HepG2 (cell line): Measurements from ENCODE around the gene MED25. TPM values are rescaled to one million over a fixed set of nuclear protein-coding genes. Genes with fewer than 3 reads are reported as not detected.
"Not testable (repeated sequence)": the region's sequence is repeated elsewhere in the genome, so short reads cannot be mapped to it uniquely, and the experiment has no call there.

ENCODE experiments used
- ATAC-seq: fragments of 200-7000 bp; cut with Tn5 transposase; 3 replicates; pipeline ENCODE4 v1.9.1; 2020; ENCODE audit warnings: mild to moderate bottlenecking, moderate library complexity
- BruUV-seq: library from RNA; stranded (reverse); fragments of 400-500 nt; replicated peaks from 2 replicates; lab custom pipeline; 2021; lab: Mats Ljungman, UMichigan
- CTCF ChIA-PET: fragments of 300-600 bp; formaldehyde crosslinking; extraction: SDS; loops from one replicate; lab custom pipeline; 2021; ENCODE audit warnings: low total read pairs, inconsistent platforms, low intra/inter-chr PET ratio; lab: Yijun Ruan, JAX
- POLR2A ChIA-PET: fragments of 350-600 bp; sonication (Branson Sonifier 250); formaldehyde crosslinking; loops from one replicate; lab custom pipeline; 2020; ENCODE audit warnings: antibody characterized with exemption, inconsistent platforms; lab: Yijun Ruan, JAX
- DNase-seq: peaks from one replicate; pipeline ENCODE4 v3.0.0-alpha.2; 2015; ENCODE audit warnings: low spot score
- FAIRE-seq: peaks from 3 replicates; lab custom pipeline; 2011; peaks lifted over from hg19 to GRCh38; lab: Jason Lieb, UNC
- H2AFZ ChIP-seq: one replicate; pipeline ENCODE4 v1.6.1; 2011; ENCODE audit warnings: low read length, inconsistent platforms
- H3K27ac ChIP-seq: fragments of 300-600 bp; 3 replicates; pipeline ENCODE4 v1.8.0; 2011; ENCODE audit warnings: mixed run types, mild to moderate bottlenecking, mixed read lengths, low read length, inconsistent platforms; ENCODE audit not compliant: insufficient read depth; ENCODE audit errors: extremely low read length
- H3K27me3 ChIP-seq, 2 experiments: fragments of 200-600 bp in 1 of 2; 2 replicates in 1 of 2; 3 replicates in 1 of 2; pipeline versions ENCODE4 v1.6.0 to v1.8.0; 2011; ENCODE audit warnings: low read length in 2 of 2, mild to moderate bottlenecking in 2 of 2, moderate library complexity in 2 of 2, inconsistent platforms in 1 of 2; ENCODE audit not compliant: insufficient read depth in 2 of 2, control insufficient read depth in 1 of 2
- H3K36me3 ChIP-seq, 2 experiments: fragments of 200-600 bp in 1 of 2; replicated peaks in 1 of 2; 2 replicates in 1 of 2; 3 replicates in 1 of 2; pipeline versions ENCODE4 v1.5.1 to v1.8.0; 2011; ENCODE audit warnings: low read length in 2 of 2, inconsistent platforms in 1 of 2; ENCODE audit not compliant: insufficient read depth in 2 of 2, control insufficient read depth in 1 of 2
- H3K4me1 ChIP-seq: 2 replicates; pipeline ENCODE4 v1.5.1; 2012; ENCODE audit warnings: low read length, inconsistent platforms; ENCODE audit not compliant: insufficient read depth
- H3K4me2 ChIP-seq: 2 replicates; pipeline ENCODE4 v1.6.0; 2011; ENCODE audit warnings: low read depth, low read length, inconsistent platforms
- H3K4me3 ChIP-seq, 3 experiments: fragments of 200-600 bp in 1 of 3; sonication (generic), shearing (Covaris generic) in 1 of 3; replicated peaks in 1 of 3; 2 replicates each; pipeline ENCODE4 v1.5.1; 2011 to 2016; ENCODE audit warnings: low read length in 3 of 3, inconsistent platforms in 2 of 3, low read depth in 2 of 3, mild to moderate bottlenecking in 2 of 3, control low read depth in 1 of 3, mixed read lengths in 1 of 3; ENCODE audit not compliant: insufficient read depth in 1 of 3
- H3K79me2 ChIP-seq: one replicate; pipeline ENCODE4 v1.6.1; 2011; ENCODE audit warnings: low read length, inconsistent platforms; ENCODE audit not compliant: insufficient read depth
- H3K9ac ChIP-seq: 2 replicates; pipeline ENCODE4 v1.6.0; 2011; ENCODE audit warnings: mild to moderate bottlenecking, low read depth, low read length, inconsistent platforms; ENCODE audit not compliant: insufficient read depth
- H3K9me3 ChIP-seq: 2 replicates; pipeline ENCODE4 v1.5.1; 2012; ENCODE audit warnings: mild to moderate bottlenecking, low read length
- H4K20me1 ChIP-seq: 2 replicates; pipeline ENCODE4 v1.6.0; 2011; ENCODE audit warnings: inconsistent platforms, mild to moderate bottlenecking, low read length, moderate library complexity; ENCODE audit not compliant: insufficient read depth
- RBM39 ChIP-seq: fragments of 200-400 bp; formaldehyde crosslinking; IDR thresholded peaks from one replicate; pipeline ENCODE4 v1.6.1; 2018; ENCODE audit warnings: antibody characterized with exemption, mild to moderate bottlenecking, low read depth, low read length; ENCODE audit not compliant: poor library complexity, severe bottlenecking
- SIN3A ChIP-seq: IDR thresholded peaks from 2 replicates; pipeline ENCODE4 v1.6.1; 2011; ENCODE audit warnings: low read depth, mild to moderate bottlenecking, control low read depth, low read length, borderline replicate concordance
- ZKSCAN5 ChIP-seq: sonication (generic); formaldehyde crosslinking; IDR thresholded peaks from 2 replicates; pipeline ENCODE4 v1.5.1; 2020; ENCODE audit warnings: mild to moderate bottlenecking, missing genetic modification reagents
- ZNF496 ChIP-seq: sonication (generic); formaldehyde crosslinking; IDR thresholded peaks from 2 replicates; pipeline ENCODE4 v1.8.1; 2023; ENCODE audit warnings: mild to moderate bottlenecking, moderate library complexity, missing genetic modification reagents; ENCODE audit not compliant: insufficient replicate concordance
- WGBS: methylation state at CpG from one replicate; pipeline ENCODE4 v1.1.6; 2017; ENCODE audit warnings: low lambda C conversion rate; 5-methylcytosine and 5-hydroxymethylcytosine counted together
- in situ Hi-C: cut with HindIII; loops from 2 replicates; pipeline ENCODE4 v1.10.0; 2017; ENCODE audit warnings: low pct_unique_long_range_greater_than_20kb; ENCODE audit not compliant: extremely low pct_ligation_motif_present
- intact Hi-C: fragments of 100-400 bp; cut with micrococcal nuclease; formaldehyde crosslinking; loops from one replicate; pipeline ENCODE4 v1.10.0; 2022; ENCODE audit not compliant: unreplicated experiment
- polyA plus RNA-seq, 8 experiments: library from polyadenylated mRNA; depleted of rRNA in 3 of 8; stranded (reverse) in 7 of 8; unstranded in 1 of 8; fragments of >200 nt; fragmentation: Illumina TruSeq in 4 of 8; extraction: Trizol in 4 of 8; gene quantifications; 2 replicates each; pipeline versions ENCODE4 v1.2.1 to v1.2.3, GENCODE V29; 2011 to 2016; ENCODE audit warnings: low read depth in 4 of 8, missing spikeins in 1 of 8, mixed read lengths in 1 of 8; ENCODE audit not compliant: insufficient read depth in 1 of 8
- total RNA-seq, 5 experiments: library from RNA; depleted of rRNA; stranded (reverse); fragments of >200 nt; fragmentation: Illumina TruSeq; extraction: Trizol; gene quantifications; 2 replicates each; pipeline ENCODE4 v1.2.3, GENCODE V29; 2016; ENCODE audit warnings: low read depth in 1 of 5
- TF ChIP-seq, protein P1 (sequence below): sonication (generic); formaldehyde crosslinking; IDR thresholded peaks from 2 replicates; pipeline ENCODE4 v1.4.0; 2020; ENCODE audit warnings: mild to moderate bottlenecking, missing genetic modification reagents

MED25 gene
- total and polyA plus RNA-seq, 2 of the 13 experiments (the other 11 are each of a cell fraction or from before 2014, with no cell fraction given), result 11.1 to 15.1 TPM

DNA sequence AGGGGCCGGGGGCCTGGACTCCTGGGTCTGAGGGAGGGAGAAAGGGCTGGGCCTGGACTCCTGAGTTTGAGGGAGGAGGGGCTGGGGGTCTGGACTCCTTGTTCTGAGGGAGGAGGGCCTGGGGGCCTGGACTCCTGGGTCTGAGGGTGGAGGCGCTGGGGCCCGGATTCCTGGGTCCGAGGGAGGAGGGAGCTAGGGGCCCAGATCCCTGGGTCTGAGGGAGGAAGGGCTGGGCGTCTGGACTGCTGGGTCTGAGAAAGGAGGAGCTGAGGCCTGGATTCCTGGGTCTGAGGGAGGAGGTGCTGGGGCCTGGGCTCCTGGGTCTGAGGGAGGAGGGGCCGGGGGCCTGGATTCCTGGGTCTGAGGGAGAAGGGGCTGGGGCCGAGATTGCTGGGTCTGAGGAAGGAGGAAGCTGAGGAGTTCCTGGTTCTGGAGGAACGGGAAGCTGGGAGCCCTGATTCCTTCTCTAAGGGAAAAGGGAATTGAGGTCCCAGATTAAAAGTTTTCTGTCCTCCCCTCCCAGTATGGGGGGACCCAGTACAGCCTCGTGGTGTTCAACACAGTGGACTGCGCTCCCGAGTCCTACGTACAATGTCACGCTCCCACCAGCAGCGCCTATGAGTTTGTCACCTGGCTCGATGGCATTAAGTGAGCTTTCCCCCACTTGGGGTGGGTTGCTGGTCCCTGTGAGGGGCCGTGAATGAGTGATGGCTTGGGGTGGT is 721 bp downstream of the MED25 start (continued):
- TF ChIP-seq ZKSCAN5 (0 out of 2 replicates have a peak, but pooled peaks have one; percentile 6), RBM39 (no peak), ZNF496 (no peak), SIN3A (0 out of 2 replicates have a peak, but pooled peaks have one; percentile 7)
- TF ChIP-seq, protein P1, sequence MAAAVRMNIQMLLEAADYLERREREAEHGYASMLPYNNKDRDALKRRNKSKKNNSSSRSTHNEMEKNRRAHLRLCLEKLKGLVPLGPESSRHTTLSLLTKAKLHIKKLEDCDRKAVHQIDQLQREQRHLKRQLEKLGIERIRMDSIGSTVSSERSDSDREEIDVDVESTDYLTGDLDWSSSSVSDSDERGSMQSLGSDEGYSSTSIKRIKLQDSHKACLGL (CRISPR knock-in tag), result 0 out of 2 replicates have a peak, but pooled peaks have one; percentile 36

DNA sequence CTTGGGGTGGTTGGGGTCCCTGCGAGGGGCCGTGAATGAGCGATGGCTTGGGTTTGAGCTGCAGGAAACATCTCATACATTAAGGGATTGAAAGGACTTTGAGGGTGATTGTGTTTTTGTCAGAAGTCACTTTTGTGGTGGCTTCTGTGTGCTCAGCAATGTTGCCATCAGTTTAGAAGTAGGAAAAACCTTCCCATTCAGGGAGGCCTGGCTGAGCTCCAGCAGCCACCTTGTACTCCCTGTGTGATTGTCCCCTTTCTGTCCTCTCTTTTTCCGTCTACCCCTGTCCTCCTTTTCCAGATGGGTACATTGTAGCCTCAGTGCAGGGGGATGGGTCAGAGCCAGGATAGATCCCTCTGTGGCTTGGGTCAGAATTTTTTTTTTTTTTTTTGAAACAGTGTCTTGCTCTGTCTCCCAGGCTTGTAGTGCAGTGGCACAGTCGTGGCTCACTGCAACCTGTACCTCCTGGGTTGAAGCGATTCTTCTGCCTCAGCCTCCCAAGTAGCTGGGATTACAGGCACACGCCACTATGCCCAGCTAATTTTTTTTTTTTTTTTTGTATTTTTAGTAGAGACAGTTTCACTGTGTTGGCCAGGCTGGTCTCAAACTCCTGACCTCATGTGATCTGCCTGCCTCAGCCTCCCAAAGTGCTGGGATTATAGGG is 1.5 kb downstream of the MED25 start:
- H4K20me1 ChIP-seq, BruUV-seq, H3K9me3 ChIP-seq, in situ Hi-C loops, DNase-seq, FAIRE-seq, ATAC-seq, H3K27ac ChIP-seq, CTCF ChIA-PET, H3K27me3 ChIP-seq, H2AFZ ChIP-seq: not testable (repeated sequence)
- peaks cover 11% of the 10 kb centered on the region for H3K4me1 ChIP-seq
- POLR2A ChIA-PET, result interaction anchor here (1.1 kb wide), 1 partner anchor 323 kb away, joined by 3 read pairs; the partner anchor contains the start of gene RPS11
- 90% methylated on average over 7 of the region's 7 CpGs for WGBS
- H3K36me3 ChIP-seq, result peaks cover 4 to 13% of the 10 kb centered on the region in 2 experiments; a peak in 4 of 5 replicates
- H3K4me2 ChIP-seq, result peak overlapping the region; percentile 78
- H3K79me2 ChIP-seq, result peaks cover 20% of the 10 kb centered on the region
- peak overlapping the region; percentile 88 to 98 (median 91); a peak in 5 of 6 replicates for H3K4me3 ChIP-seq
- peak overlapping the region; percentile 94 for H3K9ac ChIP-seq
- intact Hi-C loops, result loop anchor here (10.0 kb wide), 1 partner anchor 55 kb away; the partner anchor contains the start of genes AP2A1 and TSKS
